MCF 10A (cell line): ENCODE data around the gene CNN3. TPM values are rescaled to one million over a fixed set of nuclear protein-coding genes. Genes with fewer than 3 reads are reported as not detected.

ENCODE experiments used
- BruUV-seq: library from RNA; stranded (reverse); fragments of 400-500 nt; replicated peaks from 2 replicates; lab custom pipeline; 2021; lab: Mats Ljungman, UMichigan
- CTCF ChIA-PET: fragments of 300-600 bp; sonication (Branson Sonifier 250); formaldehyde crosslinking; extraction: SDS; loops from one replicate; lab custom pipeline; 2021; ENCODE audit warnings: antibody characterized with exemption, inconsistent platforms; lab: Yijun Ruan, JAX
- POLR2A ChIA-PET: fragments of 300-600, 350-650 bp; sonication (Branson Sonifier 250); formaldehyde crosslinking; extraction: SDS; loops from one replicate; lab custom pipeline; 2020; ENCODE audit warnings: antibody characterized with exemption, inconsistent platforms; lab: Yijun Ruan, JAX
- DNase-seq: peaks from one replicate; pipeline ENCODE4 v3.0.0-alpha.2; 2018; ENCODE audit not compliant: unreplicated experiment
- H3K27ac Mint-ChIP-seq: one replicate; pipeline ENCODE4 v1.8.0; 2022; ENCODE audit warnings: mild to moderate bottlenecking, low read depth, mixed read lengths; ENCODE audit not compliant: unreplicated experiment
- H3K27me3 Mint-ChIP-seq: one replicate; pipeline ENCODE4 v1.8.0; 2022; ENCODE audit warnings: mixed read lengths; ENCODE audit not compliant: insufficient read depth, unreplicated experiment
- H3K36me3 Mint-ChIP-seq: one replicate; pipeline ENCODE4 v1.8.0; 2022; ENCODE audit warnings: mild to moderate bottlenecking, moderate library complexity, mixed read lengths; ENCODE audit not compliant: insufficient read depth, unreplicated experiment
- H3K4me1 Mint-ChIP-seq: one replicate; pipeline ENCODE4 v1.8.0; 2022; ENCODE audit warnings: mixed read lengths; ENCODE audit not compliant: insufficient read depth, unreplicated experiment
- H3K4me3 Mint-ChIP-seq: one replicate; pipeline ENCODE4 v1.8.0; 2022; ENCODE audit warnings: mild to moderate bottlenecking, moderate library complexity, mixed read lengths; ENCODE audit not compliant: unreplicated experiment
- H3K9me3 Mint-ChIP-seq: one replicate; pipeline ENCODE4 v1.8.0; 2022; ENCODE audit warnings: mixed read lengths; ENCODE audit not compliant: unreplicated experiment
- intact Hi-C: fragments of 100-400 bp; cut with micrococcal nuclease; formaldehyde crosslinking; loops from 2 replicates; pipeline ENCODE4 v1.14.1; 2022
- total RNA-seq: library from RNA; stranded (reverse); gene quantifications from 2 replicates; pipeline ENCODE4 v1.2.3, GENCODE V29; 2022
- TF ChIP-seq, protein P1 (sequence below): fragments of 200-600 bp; IDR thresholded peaks from one replicate; pipeline ENCODE4 v1.8.0; 2022; ENCODE audit warnings: antibody characterized with exemption, mild to moderate bottlenecking; ENCODE audit not compliant: unreplicated experiment

The CNN3 gene
- total RNA-seq, 1 experiment from 2014 or later = 48.2 TPM

GRCh38 chr1:94961582-94961981 lies 34.7 kb upstream of the CNN3 start:
- ChIA-PET POLR2A (no interaction called here), CTCF (interaction anchor here (0.6 to 1.0 kb wide), 3 partner anchors 12 to 18 kb away, joined by 3 read pairs; no protein-coding TSS in a partner anchor)
- Mint-ChIP-seq H3K36me3 (no peaks in the 10 kb centered on the region), H3K27ac (no peak overlapping the region), H3K4me3 (no peak overlapping the region), H3K4me1 (peaks cover 4% of the 10 kb centered on the region), H3K27me3 (no peaks in the 10 kb centered on the region), H3K9me3 (no peaks in the 10 kb centered on the region)
- BruUV-seq = no TSS peak
- TF ChIP-seq, protein P1, sequence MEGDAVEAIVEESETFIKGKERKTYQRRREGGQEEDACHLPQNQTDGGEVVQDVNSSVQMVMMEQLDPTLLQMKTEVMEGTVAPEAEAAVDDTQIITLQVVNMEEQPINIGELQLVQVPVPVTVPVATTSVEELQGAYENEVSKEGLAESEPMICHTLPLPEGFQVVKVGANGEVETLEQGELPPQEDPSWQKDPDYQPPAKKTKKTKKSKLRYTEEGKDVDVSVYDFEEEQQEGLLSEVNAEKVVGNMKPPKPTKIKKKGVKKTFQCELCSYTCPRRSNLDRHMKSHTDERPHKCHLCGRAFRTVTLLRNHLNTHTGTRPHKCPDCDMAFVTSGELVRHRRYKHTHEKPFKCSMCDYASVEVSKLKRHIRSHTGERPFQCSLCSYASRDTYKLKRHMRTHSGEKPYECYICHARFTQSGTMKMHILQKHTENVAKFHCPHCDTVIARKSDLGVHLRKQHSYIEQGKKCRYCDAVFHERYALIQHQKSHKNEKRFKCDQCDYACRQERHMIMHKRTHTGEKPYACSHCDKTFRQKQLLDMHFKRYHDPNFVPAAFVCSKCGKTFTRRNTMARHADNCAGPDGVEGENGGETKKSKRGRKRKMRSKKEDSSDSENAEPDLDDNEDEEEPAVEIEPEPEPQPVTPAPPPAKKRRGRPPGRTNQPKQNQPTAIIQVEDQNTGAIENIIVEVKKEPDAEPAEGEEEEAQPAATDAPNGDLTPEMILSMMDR = no peak
- intact Hi-C loops = no loop called here
- no peak for DNase-seq

DNA sequence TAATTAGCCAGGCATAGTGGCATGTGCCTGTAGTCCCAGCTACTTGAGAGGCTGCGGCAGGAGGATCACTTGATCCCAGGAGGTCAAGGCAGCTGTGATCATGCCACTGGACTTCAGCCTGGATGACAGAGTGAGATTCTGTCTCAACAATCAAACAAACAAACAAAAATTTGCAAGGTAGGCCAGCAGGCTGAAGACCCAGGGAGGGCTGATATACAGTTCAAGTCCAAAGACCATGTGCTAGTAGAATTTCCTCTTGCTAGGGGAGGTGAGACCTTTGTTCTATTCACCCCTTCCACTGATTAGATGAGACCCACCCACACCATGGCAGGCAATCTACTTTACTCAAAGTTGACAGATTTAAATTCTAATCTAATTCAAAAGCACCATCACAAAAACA lies 31.2 kb upstream of the CNN3 start:
- intact Hi-C loops = no loop called here

DNA sequence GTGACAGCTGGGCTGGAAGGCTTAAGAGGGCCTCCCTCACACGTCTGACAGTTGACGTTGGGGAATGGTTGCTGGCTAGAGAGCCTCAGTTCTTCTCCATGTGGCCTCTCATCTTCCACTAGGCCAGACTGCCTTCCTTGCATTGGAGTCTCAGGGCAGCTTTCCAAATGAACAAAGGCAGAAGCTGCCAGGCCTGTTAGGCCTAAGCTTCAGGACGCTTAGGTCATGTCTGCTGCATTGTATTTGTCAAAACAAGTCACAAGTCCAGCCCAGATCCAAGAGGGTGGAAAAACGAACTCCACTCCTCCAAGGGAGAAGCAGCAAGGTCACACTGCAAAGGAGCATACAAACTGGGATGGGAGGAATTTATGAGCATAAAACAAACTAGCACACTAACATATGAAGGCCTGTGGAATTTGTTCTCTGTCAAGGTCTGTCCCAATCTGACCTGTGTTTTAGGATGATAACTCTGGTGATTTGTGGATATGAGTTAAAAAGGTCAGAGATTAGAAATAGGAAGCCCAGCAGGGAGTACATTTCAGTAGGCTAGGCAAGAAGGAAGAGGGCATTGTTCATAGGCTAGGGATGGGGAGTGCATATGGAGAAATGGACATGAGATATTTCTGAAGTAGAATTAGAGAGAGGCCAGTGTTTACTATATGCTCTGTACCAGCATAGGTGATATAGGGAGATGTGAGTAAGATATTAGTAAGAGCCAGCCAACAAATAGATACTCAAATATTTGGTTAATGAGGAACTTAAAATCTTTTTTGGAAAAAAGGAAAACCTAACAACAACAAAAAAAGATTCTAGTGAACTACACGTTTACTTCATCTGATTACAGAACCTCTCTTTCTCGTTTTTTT lies 29.1 kb upstream of the CNN3 start:
- no peak for DNase-seq
- no peaks in the 10 kb centered on the region for H3K9me3 Mint-ChIP-seq
- BruUV-seq = no TSS peak
- H3K4me1 Mint-ChIP-seq = peaks cover under 1% of the 10 kb centered on the region
- H3K27ac Mint-ChIP-seq = peak overlapping the region; percentile 75
- H3K36me3 Mint-ChIP-seq = no peaks in the 10 kb centered on the region
- CTCF ChIA-PET = no interaction called here
- H3K27me3 Mint-ChIP-seq = no peaks in the 10 kb centered on the region
- H3K4me3 Mint-ChIP-seq = no peak overlapping the region
- TF ChIP-seq, protein P1 = no peak
- POLR2A ChIA-PET = no interaction called here
- intact Hi-C loops = no loop called here

More for the DNA sequence above, 31.2 kb upstream of the CNN3 start:
- Mint-ChIP-seq H3K27me3 (no peaks in the 10 kb centered on the region), H3K4me3 (no peak overlapping the region), H3K27ac (no peak overlapping the region), H3K4me1 (peaks cover 4% of the 10 kb centered on the region), H3K36me3 (no peaks in the 10 kb centered on the region), H3K9me3 (no peaks in the 10 kb centered on the region)
- ChIA-PET POLR2A (no interaction called here), CTCF (no interaction called here)
- BruUV-seq = no TSS peak
- DNase-seq = no peak
- TF ChIP-seq, protein P1 = no peak
